GM20431 (cell line): Measurements from ENCODE around the gene SAP130.

Experiments used
- in situ Hi-C: fragments of 300-500 bp; cut with MseI, MboI; formaldehyde crosslinking; loops from one replicate; pipeline ENCODE4 v1.15.0; 2020; ENCODE audit warnings: low sequenced_read_pairs; ENCODE audit not compliant: unreplicated experiment

The SAP130 gene

DNA sequence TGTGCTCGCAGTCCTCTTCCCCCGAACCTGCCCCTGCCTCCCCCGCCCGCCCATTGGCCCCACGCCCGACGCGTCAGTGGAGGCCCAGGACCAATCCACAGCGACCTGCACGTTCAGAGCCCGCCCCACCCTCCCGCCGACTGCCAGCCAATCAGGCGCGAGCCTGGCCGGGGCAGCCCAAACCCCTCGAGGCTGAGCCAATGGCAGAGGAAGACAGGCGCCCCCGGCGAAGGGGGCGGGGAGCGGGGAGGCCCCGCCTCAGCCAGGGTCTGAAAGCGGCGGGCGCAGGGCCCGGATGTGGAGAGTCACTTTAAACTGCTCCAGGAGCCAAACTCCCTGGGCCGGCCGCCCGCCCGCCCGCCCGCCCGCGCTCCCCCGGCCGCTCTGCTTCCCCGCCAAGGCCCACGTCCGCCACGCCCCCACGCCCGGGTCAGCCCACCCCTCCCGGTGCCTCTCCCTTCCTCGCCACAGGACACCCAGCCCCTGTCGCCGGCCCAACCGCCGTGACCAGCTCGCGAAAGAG, 520 bp downstream of the SAP130 start:
- in situ Hi-C loops: no loop called here

DNA sequence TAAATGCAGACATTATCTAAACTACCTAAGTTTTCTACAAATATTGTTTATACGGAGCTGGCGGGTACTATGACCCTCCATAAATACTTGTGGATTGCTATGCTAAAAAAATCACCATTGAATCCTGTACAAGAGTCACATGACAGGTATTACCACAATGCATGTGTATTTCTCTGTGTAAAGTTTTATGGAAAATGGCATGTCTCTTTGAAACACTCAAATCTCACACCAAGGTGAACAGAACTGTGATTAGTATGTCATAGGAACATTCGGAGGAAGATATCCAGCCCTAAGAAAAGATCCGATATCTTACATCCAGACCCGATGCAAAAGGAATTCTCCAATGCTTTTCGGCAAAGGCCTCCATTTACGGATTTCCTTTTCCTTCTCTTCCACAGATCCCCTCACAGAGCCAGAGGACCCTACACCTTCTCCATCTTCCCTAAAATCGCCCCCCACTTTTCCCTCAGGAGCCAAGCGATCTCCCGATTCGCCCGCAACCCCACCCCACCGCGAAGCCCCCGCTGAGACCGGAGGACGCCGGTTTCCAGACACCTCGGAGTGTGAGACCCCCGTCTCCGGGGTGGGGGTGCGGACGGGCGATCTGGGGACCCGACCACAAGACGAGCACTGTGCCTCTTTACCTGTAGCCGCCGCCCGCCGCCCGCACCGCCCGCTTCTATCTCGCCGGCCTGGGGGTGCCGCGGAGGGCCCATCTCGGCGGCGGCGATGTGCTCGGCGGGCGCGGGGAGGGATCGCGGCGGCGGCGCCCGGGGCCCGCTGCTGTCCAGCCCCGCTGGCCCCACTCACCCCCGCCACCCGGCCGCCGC, 1.2 kb downstream of the SAP130 start:
- in situ Hi-C loops: no loop called here

DNA sequence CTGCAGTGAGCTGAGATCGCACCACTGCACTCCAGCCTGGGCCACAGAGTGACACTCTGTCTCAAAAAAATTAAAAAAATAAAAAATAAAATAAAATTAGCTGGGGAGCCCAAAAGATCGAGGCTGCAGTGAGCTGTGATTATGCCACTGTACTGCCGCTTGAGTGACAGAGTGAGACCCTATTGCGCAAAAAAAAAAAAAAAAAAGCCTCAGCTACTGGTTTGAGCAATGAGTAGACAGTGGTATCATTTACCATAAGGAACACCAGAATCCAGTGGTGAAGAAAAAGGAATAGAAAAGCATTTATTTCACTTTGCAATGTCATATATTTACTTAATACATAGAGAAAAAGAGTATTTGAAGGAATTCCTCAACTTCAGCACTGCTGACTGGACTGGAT, 3.0 kb downstream of the SAP130 start:
- in situ Hi-C loops: no loop called here

DNA sequence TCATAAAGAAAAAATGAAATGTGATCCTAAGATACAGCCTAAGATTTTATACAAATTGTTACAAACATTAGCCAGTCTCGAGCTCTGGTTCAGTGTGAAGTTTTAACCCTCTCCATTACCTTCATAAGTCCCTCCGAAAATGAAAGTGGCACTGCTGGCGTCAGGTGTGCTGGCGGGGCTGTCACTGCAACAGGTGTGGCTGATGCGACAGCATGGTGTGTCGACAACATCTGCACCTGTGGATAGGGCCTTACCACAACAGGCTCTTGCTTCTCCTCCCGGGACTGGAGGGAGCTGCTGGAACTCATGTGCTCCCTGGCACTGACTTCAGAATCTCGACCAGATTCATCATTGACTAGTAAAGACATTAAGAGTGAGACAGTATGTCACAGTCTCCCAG, 10.3 kb downstream of the SAP130 start:
- in situ Hi-C loops: no loop called here

DNA sequence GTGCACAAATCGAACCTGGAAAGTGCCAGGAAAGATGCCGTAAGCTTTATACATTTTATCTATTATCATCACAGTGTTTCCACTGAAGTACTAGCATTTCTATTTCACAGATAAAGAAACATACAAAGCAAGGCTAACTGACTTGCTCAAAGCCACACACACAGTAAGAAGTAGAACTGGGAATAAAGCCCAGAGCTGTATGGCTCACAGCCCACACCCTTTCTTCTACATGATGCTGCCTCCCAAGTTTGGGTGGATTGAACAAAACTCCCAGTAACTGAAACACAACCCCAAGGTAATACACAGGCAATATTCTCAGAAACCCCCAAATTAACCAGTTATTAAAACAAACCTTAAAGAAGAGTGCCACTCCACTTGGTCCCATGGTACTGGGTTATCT, 11.2 kb downstream of the SAP130 start:
- in situ Hi-C loops: no loop called here

DNA sequence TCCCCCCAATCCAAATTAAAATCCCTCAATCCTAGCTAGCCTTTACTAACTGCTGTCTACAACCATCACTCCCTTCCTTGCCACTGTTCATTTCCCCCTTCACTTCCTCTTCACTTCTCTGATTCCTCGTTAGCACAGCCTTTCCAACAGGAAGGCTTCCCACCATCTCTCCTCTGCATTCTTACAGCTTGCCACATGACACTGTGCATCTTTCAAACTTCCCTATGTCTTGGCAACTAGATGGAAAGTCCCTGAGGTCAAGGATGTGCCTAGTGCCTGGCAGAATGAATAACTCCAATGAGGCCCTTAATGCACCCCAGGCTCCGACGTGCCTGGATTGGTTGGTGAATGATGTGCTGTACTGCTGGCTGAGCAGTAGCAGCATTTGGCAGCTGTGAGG, 15.2 kb downstream of the SAP130 start:
- in situ Hi-C loops: no loop called here

DNA sequence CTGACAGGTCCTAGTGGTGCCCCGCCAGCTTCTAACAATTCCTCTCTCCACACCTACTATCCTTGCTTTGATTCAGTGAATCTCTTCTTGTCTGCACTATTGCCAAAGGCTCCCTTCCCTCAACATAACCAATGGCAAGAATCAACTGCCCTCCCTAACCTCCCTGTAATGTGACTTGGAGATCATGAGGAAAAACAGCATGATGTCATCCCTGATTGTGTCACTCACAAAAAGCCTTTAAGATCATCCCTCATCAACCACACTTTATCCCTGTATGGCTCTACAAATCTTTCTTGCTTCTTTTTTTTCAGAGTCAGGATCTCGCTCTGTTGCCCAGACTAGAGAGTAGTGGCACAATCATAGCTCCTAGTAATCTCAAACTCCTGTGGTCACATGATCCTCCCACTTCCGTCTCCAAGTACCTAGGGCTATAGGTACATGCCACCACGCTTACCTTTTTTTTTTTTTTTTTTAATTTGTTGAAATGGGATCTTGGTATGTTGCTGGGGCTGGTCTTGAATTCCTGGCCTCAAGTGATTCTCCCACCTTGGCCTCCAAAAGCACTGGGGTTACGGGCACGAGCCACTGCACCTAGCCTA, 19.7 kb downstream of the SAP130 start:
- in situ Hi-C loops: no loop called here

DNA sequence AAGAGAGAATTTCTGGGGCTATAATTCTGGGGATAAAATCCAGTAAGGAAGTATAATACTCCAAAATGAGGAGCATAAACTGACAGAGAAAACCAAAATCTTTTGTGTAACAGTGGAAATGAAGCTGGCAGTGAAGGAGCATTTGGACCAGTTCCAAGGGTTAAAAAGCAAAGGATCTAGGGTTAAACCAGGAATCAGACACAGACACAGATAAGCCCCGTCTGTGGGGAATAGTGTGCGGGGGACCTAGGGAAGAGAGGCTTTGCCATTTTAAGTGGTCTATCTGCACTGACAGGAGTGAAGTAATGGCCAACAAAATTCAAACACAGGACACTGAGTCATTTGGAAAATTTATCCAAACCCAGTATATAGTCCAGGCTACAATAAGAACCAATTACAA, 23.4 kb downstream of the SAP130 start:
- in situ Hi-C loops: no loop called here

DNA sequence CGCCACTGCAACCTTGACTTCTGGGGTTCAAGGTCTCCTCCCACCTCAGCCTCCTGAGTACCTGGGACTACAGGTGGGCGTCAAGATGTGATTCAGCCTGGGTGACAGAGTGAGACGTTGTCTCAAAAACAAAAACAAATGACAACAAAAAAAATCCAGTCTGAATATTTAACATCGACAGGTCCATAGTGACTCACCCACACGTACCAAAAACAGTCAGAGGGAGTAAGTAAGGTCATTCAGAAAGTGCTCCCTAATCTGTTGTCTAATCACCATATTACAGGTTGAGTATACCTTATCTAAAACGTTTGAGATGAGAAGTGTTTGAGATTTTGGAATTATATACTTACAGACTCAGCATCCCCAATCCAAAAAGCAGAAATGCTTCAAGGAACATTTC, 24.4 kb downstream of the SAP130 start:
- in situ Hi-C loops: no loop called here

DNA sequence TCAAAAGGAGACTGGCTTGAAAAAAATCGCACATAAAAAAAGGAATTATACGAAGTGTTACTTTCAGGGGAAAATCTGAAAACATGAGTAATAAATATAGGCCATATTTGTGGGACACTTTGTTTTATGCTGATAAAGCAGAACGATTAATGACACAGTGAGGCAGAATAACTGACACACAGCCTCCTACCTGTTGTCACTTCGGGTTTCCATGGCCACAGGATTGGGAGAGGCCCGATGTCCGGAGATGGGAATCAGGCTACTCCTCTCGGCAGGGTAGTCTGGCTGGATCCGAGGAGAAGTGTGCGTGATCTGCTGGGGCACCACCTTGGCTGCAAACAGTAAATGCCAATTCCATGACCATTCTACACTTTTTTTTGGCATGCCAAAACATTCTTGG, 31.7 kb downstream of the SAP130 start:
- in situ Hi-C loops: no loop called here

DNA sequence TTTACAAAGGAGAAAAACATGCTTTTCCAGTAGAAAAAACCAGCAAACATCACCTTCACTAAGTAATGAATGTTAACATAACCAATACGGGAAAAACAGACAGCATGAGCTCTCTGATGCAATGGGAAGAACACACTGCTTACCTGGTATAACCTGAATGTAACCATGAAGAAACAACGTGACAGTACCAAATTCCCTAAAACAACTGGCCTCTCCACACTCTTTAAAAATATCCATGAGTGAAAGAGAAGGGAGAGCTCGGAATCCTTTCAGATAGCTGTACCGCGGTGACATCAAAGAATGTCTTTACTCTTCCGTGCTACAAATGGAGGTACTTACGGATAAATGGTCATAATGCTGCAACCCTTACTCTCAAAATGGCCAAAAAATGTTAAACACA, 32.1 kb downstream of the SAP130 start:
- in situ Hi-C loops: no loop called here

DNA sequence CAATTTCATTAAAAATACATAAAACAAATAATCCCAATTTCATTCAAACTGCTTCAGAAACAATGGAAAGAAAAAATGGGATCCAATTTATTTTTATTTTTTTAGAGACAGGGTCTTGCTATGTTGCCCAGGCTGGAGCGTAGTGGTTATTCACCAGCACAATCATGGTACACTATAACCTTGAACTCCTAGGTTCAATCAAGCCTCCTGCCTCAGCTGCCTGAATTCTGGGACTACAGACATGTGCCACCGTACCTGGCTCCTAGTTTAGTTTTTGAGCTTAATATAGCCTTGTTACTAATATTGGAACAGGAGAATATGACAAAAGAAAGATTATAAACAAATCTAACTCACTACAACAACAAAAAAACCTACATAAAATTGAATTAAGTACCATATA, 34.2 kb downstream of the SAP130 start:
- in situ Hi-C loops: no loop called here

DNA sequence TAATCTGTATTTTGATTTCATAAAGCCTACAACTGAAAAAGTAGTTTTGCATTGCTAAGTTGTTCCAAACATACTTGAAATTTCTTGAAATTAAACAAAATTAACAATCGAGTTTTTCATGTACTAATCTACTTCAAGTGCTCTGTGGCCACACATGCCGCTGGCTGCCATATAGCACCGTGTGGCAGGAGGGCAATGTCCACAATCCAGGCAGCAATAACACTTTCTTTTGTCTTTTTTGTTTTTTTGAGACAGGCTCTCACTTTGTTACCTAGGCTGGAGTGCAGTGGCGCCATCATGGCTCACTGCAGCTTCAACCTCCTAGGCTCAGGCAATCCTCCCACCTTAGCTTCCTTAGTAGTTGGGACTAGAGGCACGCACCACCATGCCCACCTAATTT, 36.1 kb downstream of the SAP130 start:
- in situ Hi-C loops: no loop called here

DNA sequence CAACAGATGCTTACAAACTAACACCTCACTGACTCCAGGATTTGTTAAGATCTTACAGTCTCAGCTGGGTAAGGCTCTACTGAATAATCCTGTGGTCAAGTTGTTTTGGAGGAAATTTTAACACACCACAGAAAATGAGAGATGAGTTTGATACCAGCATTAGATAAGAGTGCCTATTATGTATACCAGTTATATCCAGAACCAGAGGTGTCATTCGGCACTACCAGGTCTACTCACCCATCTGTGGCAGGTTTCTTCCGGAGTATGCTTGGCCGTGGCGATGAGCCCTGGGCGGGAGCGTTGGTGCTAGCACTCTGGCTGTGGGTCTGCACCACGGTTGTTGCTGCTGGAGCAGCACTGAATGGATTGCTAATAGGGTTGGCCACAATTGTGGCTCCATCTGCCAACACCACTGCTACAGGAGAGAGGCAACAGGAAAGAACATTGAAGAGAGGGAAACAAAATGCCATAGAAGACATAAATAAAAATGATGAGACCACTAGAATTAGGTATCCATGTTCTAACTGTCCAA, 41.2 kb downstream of the SAP130 start:
- in situ Hi-C loops: no loop called here

DNA sequence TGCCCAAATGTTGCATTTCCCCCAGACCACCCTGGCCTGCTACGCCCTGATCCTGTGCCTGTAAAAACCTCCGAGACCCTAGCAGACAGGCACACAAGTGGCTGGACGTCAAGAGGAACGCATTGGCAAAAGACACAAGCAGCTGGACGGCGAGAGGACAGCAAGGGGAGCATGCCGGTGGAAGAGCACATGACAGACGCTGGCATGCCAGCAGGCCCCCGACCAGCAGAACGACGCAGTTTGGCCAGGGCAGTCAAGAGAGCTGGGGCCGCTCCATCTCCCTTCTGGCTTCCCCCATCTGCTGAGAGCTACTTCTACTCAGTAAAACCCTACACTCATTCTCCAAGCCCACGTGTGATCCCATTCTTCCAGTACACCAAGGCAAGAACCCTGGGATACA, 42.1 kb downstream of the SAP130 start:
- in situ Hi-C loops: no loop called here

DNA sequence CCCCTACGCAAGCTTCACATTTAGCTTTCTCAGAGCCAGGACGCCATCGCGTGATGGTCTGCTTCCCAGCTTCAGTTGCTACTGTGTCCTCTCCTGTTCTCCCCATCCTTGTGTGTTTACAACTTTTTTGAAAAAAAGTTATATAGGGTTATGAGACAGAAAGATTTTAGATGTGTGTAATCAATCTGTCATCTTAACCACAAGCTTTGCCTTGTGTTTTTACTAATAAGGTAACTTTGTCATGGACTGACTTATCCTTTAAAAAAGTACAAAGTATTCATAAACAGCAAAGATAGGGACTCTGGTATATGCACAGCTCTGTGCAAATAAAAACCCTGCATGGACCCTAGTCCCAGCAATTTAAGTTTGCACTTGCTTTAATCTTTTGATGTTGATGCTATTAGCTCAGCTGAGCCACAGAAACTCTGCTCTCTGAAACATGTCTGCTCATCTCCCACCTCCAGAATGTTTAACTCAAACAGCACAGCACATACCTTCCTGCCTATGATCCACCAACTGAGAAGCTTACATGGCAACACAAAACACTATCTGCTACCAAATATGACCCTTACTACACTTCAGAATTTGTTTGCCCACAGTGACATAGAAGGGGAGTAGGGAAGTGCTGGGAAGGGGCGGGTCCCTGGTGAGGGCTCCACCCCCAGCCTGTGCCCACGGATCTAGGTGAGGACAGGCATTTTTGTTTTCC, 42.7 kb downstream of the SAP130 start:
- in situ Hi-C loops: no loop called here

DNA sequence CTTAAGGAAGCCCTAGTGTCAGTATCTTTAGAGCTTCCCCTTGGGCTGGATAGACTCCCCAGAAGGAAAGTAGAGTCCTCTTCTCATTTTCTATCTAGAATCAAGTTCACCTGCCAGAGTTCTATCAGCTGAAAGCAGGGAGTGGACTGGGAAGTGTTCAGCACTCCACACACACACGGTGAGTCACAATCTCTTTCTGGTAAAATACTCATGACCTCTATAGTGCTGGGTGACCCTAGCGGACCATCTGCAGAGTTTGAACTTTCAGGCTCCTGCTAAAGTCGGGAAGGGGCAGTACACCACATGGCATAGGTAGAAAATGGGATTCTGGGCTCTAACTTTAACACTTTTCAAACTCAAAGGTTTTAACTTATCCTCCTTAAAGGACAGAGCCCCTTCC, 43.3 kb downstream of the SAP130 start:
- in situ Hi-C loops: no loop called here

DNA sequence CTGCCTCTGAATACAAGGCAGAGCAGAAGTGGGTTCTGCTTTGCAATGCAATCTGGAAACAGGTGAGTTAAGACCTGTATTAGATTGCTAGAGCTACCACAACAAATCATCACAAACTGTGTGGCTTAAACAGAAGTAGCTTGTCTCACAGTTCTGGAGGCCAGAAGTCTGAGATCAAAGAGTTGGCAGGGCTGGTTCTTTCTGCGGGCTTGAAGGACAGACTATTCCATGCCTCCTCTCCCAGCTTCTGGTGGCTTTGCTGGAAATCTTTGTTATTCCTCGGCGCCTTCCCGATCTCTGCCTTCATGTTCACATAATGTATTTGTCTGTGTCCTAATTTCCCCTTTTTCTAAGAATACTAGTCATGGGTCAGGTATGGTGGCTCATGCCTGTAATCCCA, 58.4 kb downstream of the SAP130 start:
- in situ Hi-C loops: no loop called here

DNA sequence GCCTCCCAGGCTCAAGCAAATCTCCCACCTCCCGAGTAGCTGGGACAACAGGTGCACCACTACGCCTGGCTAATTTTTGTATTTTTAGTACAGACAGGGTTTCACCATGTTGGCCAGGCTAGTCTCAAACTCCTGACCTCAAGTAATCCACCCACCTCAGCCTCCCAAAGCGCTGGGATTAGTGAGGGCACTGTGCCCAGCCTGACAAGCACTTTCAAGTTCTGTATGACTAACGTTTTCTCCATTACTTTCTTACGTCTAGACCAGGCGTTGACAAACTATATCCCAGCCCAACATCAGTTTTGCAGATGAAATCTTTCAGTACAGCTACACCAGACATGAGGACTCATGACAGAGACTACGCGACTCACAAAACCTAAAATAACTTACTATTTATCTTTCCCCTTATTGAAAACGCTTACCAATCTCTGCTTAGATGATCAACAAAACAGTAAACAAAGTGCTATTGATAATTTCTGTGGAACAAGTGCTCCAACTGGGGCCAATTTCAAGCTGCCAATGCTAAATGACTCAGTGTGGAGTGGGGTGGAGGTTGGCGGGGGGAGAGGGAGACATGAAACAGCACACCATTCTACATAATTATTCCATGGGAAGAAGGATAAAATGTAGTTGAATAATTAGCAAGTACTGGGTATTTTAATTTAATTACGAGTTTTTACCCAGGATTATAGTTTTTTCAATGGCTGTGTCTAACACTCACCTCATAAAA, 59.1 kb downstream of the SAP130 start:
- in situ Hi-C loops: no loop called here

DNA sequence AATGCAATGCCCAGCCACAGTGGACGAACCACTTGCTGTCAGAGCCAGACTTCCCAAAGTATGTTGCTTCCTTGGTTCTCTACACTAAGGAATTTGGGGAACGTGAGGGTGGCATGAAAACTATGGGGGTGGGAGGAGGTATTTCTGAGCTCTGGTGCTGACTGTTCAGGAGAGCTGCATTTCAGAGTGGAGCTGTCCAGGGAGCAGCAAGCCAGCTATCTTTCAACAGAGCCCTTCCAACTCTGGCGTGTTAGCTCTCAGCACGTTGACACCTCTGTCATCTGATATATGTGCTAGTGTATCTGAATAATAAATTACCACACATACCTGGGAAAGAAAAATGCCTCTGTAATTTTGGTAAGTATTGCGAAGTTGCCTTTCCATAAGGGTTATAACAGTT, 66.1 kb downstream of the SAP130 start:
- in situ Hi-C loops: no loop called here
